Heart left ventricle (tissue), 16 donors: ENCODE data around the gene INHBC. TPM values are rescaled to one million over a fixed set of nuclear protein-coding genes. Genes with fewer than 3 reads are reported as not detected.

Experiments used
- ATAC-seq, 4 donors: fragments of 200-7000 bp; cut with Tn5 transposase; one replicate each; pipeline ENCODE4 v1.9.1; 2020 to 2022; ENCODE audit warnings: moderate library complexity in 4 of 4, mild to moderate bottlenecking in 3 of 4, moderate number of reproducible peaks in 1 of 4
- DNase-seq, 5 donors: peaks; one replicate each; pipeline ENCODE4 v3.0.0-alpha.2; 2020
- H3K27ac ChIP-seq, 12 donors: fragments of 200-600 bp; sonication (generic) in 4 of 12; one replicate each; pipeline versions ENCODE4 v1.5.0 to v1.8.0; 2016 to 2022; ENCODE audit warnings: mild to moderate bottlenecking in 2 of 12
- H3K27me3 ChIP-seq, 9 donors: fragments of 200-600 bp; sonication (generic) in 2 of 9; one replicate each; pipeline versions ENCODE4 v1.5.1 to v1.8.0; 2016 to 2022; ENCODE audit warnings: mild to moderate bottlenecking in 3 of 9
- H3K36me3 ChIP-seq, 9 donors: fragments of 200-600 bp; sonication (generic) in 2 of 9; one replicate each; pipeline versions ENCODE4 v1.5.0 to v1.8.0; 2018 to 2022; ENCODE audit warnings: mild to moderate bottlenecking in 2 of 9
- H3K4me1 ChIP-seq, 12 donors: fragments of 200-600 bp; sonication (generic) in 4 of 12; one replicate each; pipeline versions ENCODE4 v1.5.0 to v1.8.0; 2016 to 2022; ENCODE audit warnings: mild to moderate bottlenecking in 3 of 12
- H3K4me3 ChIP-seq, 12 donors: fragments of 200-600 bp; sonication (generic) in 4 of 12; one replicate each; pipeline versions ENCODE4 v1.5.0 to v1.8.0; 2017 to 2022; ENCODE audit warnings: mild to moderate bottlenecking in 9 of 12, moderate library complexity in 4 of 12
- H3K9me3 ChIP-seq, 12 donors: fragments of 200-600 bp; sonication (generic) in 4 of 12; one replicate each; pipeline versions ENCODE4 v1.5.0 to v1.8.0; 2016 to 2022; ENCODE audit warnings: mild to moderate bottlenecking in 1 of 12
- POLR2A ChIP-seq, 2 donors: fragments of 450-650 bp; IDR thresholded peaks; one replicate each; pipeline ENCODE4 v1.6.1; 2017; ENCODE audit warnings: antibody characterized with exemption in 2 of 2, mild to moderate bottlenecking in 2 of 2, moderate library complexity in 2 of 2
- WGBS, 4 donors: extraction: QIAGEN DNeasy Blood & Tissue Kit in 2 of 4; methylation state at CpG; one replicate each; pipeline versions ENCODE4 v1.1.5 to v1.1.7; 2013 to 2018; 5-methylcytosine and 5-hydroxymethylcytosine counted together
- intact Hi-C, 10 donors: fragments of 100-400 bp; cut with DNase I; formaldehyde crosslinking; loops; one replicate each; pipeline versions ENCODE4 v1.11.1 to v1.14.2; 2022
- polyA plus RNA-seq, 2 donors: library from polyadenylated mRNA; stranded (reverse); fragments of 200-250 nt; gene quantifications; one replicate each; pipeline ENCODE4 v1.2.3, GENCODE V29; 2013
- total RNA-seq, 9 donors: library from RNA; depleted of rRNA in 2 of 9; stranded (reverse); fragments of >200 nt in 2 of 9; fragmentation: NEBNext Ultra II Directional in 3 of 9; extraction: Animal tissue kit (Norgen Biotek cat#: 25700) in 3 of 9; gene quantifications; one replicate each; pipeline versions ENCODE4 v1.1.0 to v1.2.4, GENCODE V29; 2016 to 2023
- TF ChIP-seq, protein P1 (sequence below), 12 donors: fragments of 200-600 bp; sonication (generic) in 4 of 12; IDR thresholded peaks; one replicate each; pipeline versions ENCODE4 v1.5.0 to v1.8.0; 2018 to 2022; ENCODE audit warnings: antibody characterized with exemption in 12 of 12, mild to moderate bottlenecking in 5 of 12
- donor health status: ischemic (EF 13 %, LVEDD 7.1; RV severe dilation, severe dysfunction).
- donor health status: healthy with polysubstance abuse.
- donor health status: DM: no; HTN: yes; CAD: no.
- donor health status: DM: no; HTN: no; CAD: no.
- donor health status: ischemic (EF 25% LVEDD 6.9; RV normal size, moderate dysfunction).
- donor health status: ischemic (EF 25% LVEDD 5.7; RV mildly dilated, moderate dysfunction).
- donor health status: healthy.
- donor health status: DM: yes; HTN: yes; CAD: no.
- donor health status: ischemic (EF 35%, LVEDD 5.7; RV mildly dilated, moderate dysfunction).
- donor health status: nonischemic (EF 11% LVEDD 7.7; RV severe dilation, severe dysfunction).
- donor health status: DM: yes; HTN: yes; CAD: no.
- donor health status: PGD.
- donor health status: ischemic (EF 29% LVEDD 5.4; RV normal size, mild dysfunction).
- donor health status: nonischemic (EF 23%, LVEDD 6.1; RV moderate dilation, normal function).

The INHBC gene
- total and polyA plus RNA-seq, 11 donors, result 0.03 to 0.27 TPM; not detected in 9

- Histone ChIP-seq H3K27me3 (peaks cover 0 to 9% (median 0%) of the 10 kb centered on the region in 9 donors), H3K27ac (peak within 1 kb of the TSS in 11 of 12 donors; percentile 50 to 87 (median 80)), H3K4me1 (peaks cover 0 to 54% (median 28%) of the 10 kb centered on the region in 12 donors), H3K4me3 (peak within 1 kb of the TSS; percentile 35 to 82 (median 68)), H3K9me3 (no peaks in the 10 kb centered on the region), H3K36me3 (no peaks in the 10 kb centered on the region)
- intact Hi-C loops, result loop anchor here in 4 of 10 donors (5.0 to 10.0 kb wide), 3 partner anchors 165 to 248 kb away; partner anchors contain the start of gene NXPH4 (in 1 of the 4)
- DNase-seq (peak in 1 of 5 donors; percentile 53), ATAC-seq (peak in 3 of 4 donors; percentile 34 to 53 (median 40))
- WGBS, 4 donors, result 1 to 2% (median 2%) methylated on average over 27 to 36 of the region's 36 CpGs
- no peak for TF ChIP-seq POLR2A (IDR thresholded peaks at IDR 0.05)
- TF ChIP-seq, protein P1, sequence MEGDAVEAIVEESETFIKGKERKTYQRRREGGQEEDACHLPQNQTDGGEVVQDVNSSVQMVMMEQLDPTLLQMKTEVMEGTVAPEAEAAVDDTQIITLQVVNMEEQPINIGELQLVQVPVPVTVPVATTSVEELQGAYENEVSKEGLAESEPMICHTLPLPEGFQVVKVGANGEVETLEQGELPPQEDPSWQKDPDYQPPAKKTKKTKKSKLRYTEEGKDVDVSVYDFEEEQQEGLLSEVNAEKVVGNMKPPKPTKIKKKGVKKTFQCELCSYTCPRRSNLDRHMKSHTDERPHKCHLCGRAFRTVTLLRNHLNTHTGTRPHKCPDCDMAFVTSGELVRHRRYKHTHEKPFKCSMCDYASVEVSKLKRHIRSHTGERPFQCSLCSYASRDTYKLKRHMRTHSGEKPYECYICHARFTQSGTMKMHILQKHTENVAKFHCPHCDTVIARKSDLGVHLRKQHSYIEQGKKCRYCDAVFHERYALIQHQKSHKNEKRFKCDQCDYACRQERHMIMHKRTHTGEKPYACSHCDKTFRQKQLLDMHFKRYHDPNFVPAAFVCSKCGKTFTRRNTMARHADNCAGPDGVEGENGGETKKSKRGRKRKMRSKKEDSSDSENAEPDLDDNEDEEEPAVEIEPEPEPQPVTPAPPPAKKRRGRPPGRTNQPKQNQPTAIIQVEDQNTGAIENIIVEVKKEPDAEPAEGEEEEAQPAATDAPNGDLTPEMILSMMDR (IDR thresholded peaks at IDR 0.05), result no peak
Measured at GRCh38 chr12:57459750-57460467, 25.3 kb downstream of the INHBC start, which contains the start of gene GLI1. Gene GLI1 (plus strand): TSS chr12:57459785. CDS start chr12:57463692, 3,907 bp downstream.

GRCh38 chr12:57460468-57460784, 25.8 kb downstream of the INHBC start:
- Histone ChIP-seq H3K36me3 (no peaks in the 10 kb centered on the region), H3K4me1 (peaks cover 0 to 53% (median 28%) of the 10 kb centered on the region in 12 donors), H3K9me3 (no peaks in the 10 kb centered on the region), H3K4me3 (peak overlapping the region in 10 of 12 donors; percentile 53 to 82 (median 70)), H3K27me3 (peaks cover 0 to 9% (median 0%) of the 10 kb centered on the region in 9 donors), H3K27ac (peak overlapping the region in 4 of 12 donors; percentile 43 to 86 (median 75))
- TF ChIP-seq POLR2A (IDR thresholded peaks at IDR 0.05), result no peak
- TF ChIP-seq, protein P1 (IDR thresholded peaks at IDR 0.05), result no peak
- DNase-seq, result no peak
- intact Hi-C loops, result loop anchor here in 2 of 10 donors (10.0 kb wide), 1 partner anchor 164 kb away; no protein-coding TSS in a partner anchor
- ATAC-seq, result no peak
- WGBS, 4 donors, result 3 to 8% (median 5%) methylated on average over 6 of the region's 6 CpGs

DNA sequence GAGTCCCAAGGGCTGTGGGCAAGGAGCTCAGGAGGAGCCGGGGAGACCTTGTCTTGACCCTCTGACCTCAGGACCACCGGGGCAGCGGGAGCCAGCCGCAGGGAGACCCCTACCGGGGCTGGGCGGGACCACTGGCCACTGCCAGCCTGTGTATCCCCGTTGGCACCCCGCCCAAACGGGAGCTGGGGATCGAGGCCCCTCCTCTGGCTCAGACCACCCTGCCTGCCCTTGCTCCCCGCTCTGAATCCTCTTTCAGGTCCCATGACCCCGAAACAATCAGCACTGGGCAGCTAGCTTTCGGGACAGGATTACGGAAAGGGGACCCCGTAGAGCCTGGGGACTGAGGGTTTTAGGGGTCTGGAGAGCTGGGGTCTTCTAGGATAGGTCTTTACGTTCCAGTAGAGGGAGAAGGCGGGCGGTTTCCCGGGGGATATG, 26.3 kb downstream of the INHBC start:
- peak in 2 of 5 donors; percentile 37 to 51 for DNase-seq
- intact Hi-C loops, result loop anchor here in 2 of 10 donors (10.0 kb wide), 1 partner anchor 164 kb away; no protein-coding TSS in a partner anchor
- WGBS, 4 donors, result 1 to 5% (median 3%) methylated on average over 16 to 19 of the region's 19 CpGs

More for the DNA sequence above, 26.3 kb downstream of the INHBC start:
- no peak for ATAC-seq
- Histone ChIP-seq H3K9me3 (no peaks in the 10 kb centered on the region), H3K4me1 (peaks cover 0 to 49% (median 26%) of the 10 kb centered on the region in 12 donors), H3K27ac (peak overlapping the region in 6 of 12 donors; percentile 19 to 86 (median 74)), H3K27me3 (peaks cover 0 to 9% (median 0%) of the 10 kb centered on the region in 9 donors), H3K36me3 (no peaks in the 10 kb centered on the region), H3K4me3 (peak overlapping the region in 11 of 12 donors; percentile 53 to 82 (median 69))
- TF ChIP-seq, protein P1 (IDR thresholded peaks at IDR 0.05), result no peak
- no peak for TF ChIP-seq POLR2A (IDR thresholded peaks at IDR 0.05)
